Measurements from ENCODE around the gene FAAH. TPM values are rescaled to one million over a fixed set of nuclear protein-coding genes. Genes with fewer than 3 reads are reported as not detected.
A peak's percentile ranks its signal among the peaks of the same experiment; 100 is the strongest.

FAAH gene
- total and polyA plus RNA-seq, 4 donors: 13.9 to 34.8 (median 27.8) TPM

GRCh38 chr1:46447499-46448108 lies 53.5 kb downstream of the FAAH start:
- Histone ChIP-seq H3K9me3 (ENCODE audit: control insufficient read depth in 4 of 4, insufficient read depth in 3 of 4, low read length in 3 of 4) (peaks cover 0 to 2% (median 0%) of the 10 kb centered on the region in 4 donors), H3K27ac (ENCODE audit: low read depth in 1 of 2, low read length in 1 of 2) (no peak overlapping the region), H3K4me1 (ENCODE audit: control insufficient read depth in 5 of 5, insufficient read depth in 5 of 5, low read length in 5 of 5) (peaks cover 0 to 6% (median 0%) of the 10 kb centered on the region in 5 donors), H3K27me3 (ENCODE audit: control insufficient read depth in 3 of 3, insufficient read depth in 3 of 3, low read length in 2 of 3) (peaks cover 0 to 67% (median 45%) of the 10 kb centered on the region in 3 donors), H3K9ac (ENCODE audit: insufficient read depth in 1 of 2, low read length in 2 of 2) (no peak overlapping the region), H3K4me3 (no peak overlapping the region), H3K36me3 (ENCODE audit: control insufficient read depth in 4 of 4, insufficient read depth in 4 of 4, low read length in 4 of 4) (no peaks in the 10 kb centered on the region)
- no peak for DNase-seq
- no peak for TF ChIP-seq CTCF (IDR thresholded peaks at IDR 0.05; ENCODE audit: control extremely low read depth, extremely low read depth)
- WGBS, 2 donors: 23 to 32% methylated on average over 14 of the region's 14 CpGs
- ATAC-seq (ENCODE audit: insufficient read depth, low FRiP score): no peak

GRCh38 chr1:46448109-46448911 lies 54.2 kb downstream of the FAAH start:
- peaks cover 0 to 74% (median 45%) of the 10 kb centered on the region in 3 donors for H3K27me3 ChIP-seq (ENCODE audit: control insufficient read depth in 3 of 3, insufficient read depth in 3 of 3, low read length in 2 of 3)
- no peaks in the 10 kb centered on the region for H3K36me3 ChIP-seq (ENCODE audit: control insufficient read depth in 4 of 4, insufficient read depth in 4 of 4, low read length in 4 of 4)
- WGBS, 2 donors: 3 to 4% methylated on average over 67 to 76 of the region's 76 CpGs
- DNase-seq: peak in 1 of 3 donors; percentile 24
- peaks cover 0 to 2% (median 0%) of the 10 kb centered on the region in 4 donors for H3K9me3 ChIP-seq (ENCODE audit: control insufficient read depth in 4 of 4, insufficient read depth in 3 of 4, low read length in 3 of 4)
- no peak for ATAC-seq (ENCODE audit: insufficient read depth, low FRiP score)
- no peak overlapping the region for H3K9ac ChIP-seq (ENCODE audit: insufficient read depth in 1 of 2, low read length in 2 of 2)
- H3K4me3 ChIP-seq: no peak overlapping the region
- no peak for TF ChIP-seq CTCF (IDR thresholded peaks at IDR 0.05; ENCODE audit: control extremely low read depth, extremely low read depth)
- H3K27ac ChIP-seq (ENCODE audit: low read depth in 1 of 2, low read length in 1 of 2): no peak overlapping the region
- H3K4me1 ChIP-seq (ENCODE audit: control insufficient read depth in 5 of 5, insufficient read depth in 5 of 5, low read length in 5 of 5): peaks cover 0 to 6% (median 0%) of the 10 kb centered on the region in 5 donors

GRCh38 chr1:46449223-46450159 lies 55.4 kb downstream of the FAAH start:
- 58 to 78% methylated on average over 6 of the region's 6 CpGs for WGBS, 2 donors
- no peaks in the 10 kb centered on the region for H3K36me3 ChIP-seq (ENCODE audit: control insufficient read depth in 4 of 4, insufficient read depth in 4 of 4, low read length in 4 of 4)
- H3K9ac ChIP-seq (ENCODE audit: insufficient read depth in 1 of 2, low read length in 2 of 2): no peak overlapping the region
- TF ChIP-seq CTCF (IDR thresholded peaks at IDR 0.05; ENCODE audit: control extremely low read depth, extremely low read depth): no peak
- H3K4me1 ChIP-seq (ENCODE audit: control insufficient read depth in 5 of 5, insufficient read depth in 5 of 5, low read length in 5 of 5): peaks cover 0 to 6% (median 0%) of the 10 kb centered on the region in 5 donors
- H3K9me3 ChIP-seq (ENCODE audit: control insufficient read depth in 4 of 4, insufficient read depth in 3 of 4, low read length in 3 of 4): peaks cover 0 to 2% (median 0%) of the 10 kb centered on the region in 4 donors
- H3K27me3 ChIP-seq (ENCODE audit: control insufficient read depth in 3 of 3, insufficient read depth in 3 of 3, low read length in 2 of 3): peaks cover 0 to 80% (median 46%) of the 10 kb centered on the region in 3 donors
- ATAC-seq (ENCODE audit: insufficient read depth, low FRiP score) (no peak), DNase-seq (no peak)
- no peak overlapping the region for H3K4me3 ChIP-seq
- no peak overlapping the region for H3K27ac ChIP-seq (ENCODE audit: low read depth in 1 of 2, low read length in 1 of 2)

All from lung (tissue), 12 donors.